HepG2 (cell line): Measurements from ENCODE around the gene DCDC2. TPM values are rescaled to one million over a fixed set of nuclear protein-coding genes. Genes with fewer than 3 reads are reported as not detected.

Experiments
- ARNTL ChIP-seq: sonication (generic); formaldehyde crosslinking; IDR thresholded peaks from 2 replicates; pipeline ENCODE4 v1.4.0; 2020; ENCODE audit warnings: mild to moderate bottlenecking, missing genetic modification reagents
- KDM4B ChIP-seq: sonication (generic); formaldehyde crosslinking; IDR thresholded peaks from 2 replicates; pipeline ENCODE4 v1.4.0; 2020; ENCODE audit warnings: missing genetic modification reagents
- RARG ChIP-seq: sonication (generic); formaldehyde crosslinking; IDR thresholded peaks from 2 replicates; pipeline ENCODE4 v1.4.0; 2020; ENCODE audit warnings: low read depth, mild to moderate bottlenecking, missing genetic modification reagents
- RNF2 ChIP-seq: fragments of 450-650 bp; conservative IDR thresholded peaks from 2 replicates; pipeline ENCODE4 v1.6.1; 2016; ENCODE audit warnings: low read depth
- SMAD9 ChIP-seq: sonication (generic); formaldehyde crosslinking; IDR thresholded peaks from 2 replicates; pipeline ENCODE4 v1.5.1; 2020; ENCODE audit warnings: mild to moderate bottlenecking, missing genetic modification reagents
- ZBTB3 ChIP-seq: sonication (generic); formaldehyde crosslinking; IDR thresholded peaks from 2 replicates; pipeline ENCODE4 v1.4.0; 2020; ENCODE audit warnings: low read depth, mild to moderate bottlenecking, moderate library complexity, missing genetic modification reagents, borderline replicate concordance
- ZNF124 ChIP-seq: sonication (generic); formaldehyde crosslinking; IDR thresholded peaks from 2 replicates; pipeline ENCODE4 v1.4.0; 2020; ENCODE audit warnings: missing genetic modification reagents
- ZNF17 ChIP-seq: sonication (generic); formaldehyde crosslinking; IDR thresholded peaks from 2 replicates; pipeline ENCODE4 v1.5.0; 2020; ENCODE audit warnings: mild to moderate bottlenecking, missing genetic modification reagents
- ZNF276 ChIP-seq: sonication (generic); formaldehyde crosslinking; IDR thresholded peaks from 2 replicates; pipeline ENCODE4 v1.4.0; 2020; ENCODE audit warnings: mild to moderate bottlenecking, low read depth, missing genetic modification reagents
- ZNF383 ChIP-seq: sonication (generic); formaldehyde crosslinking; IDR thresholded peaks from 2 replicates; pipeline ENCODE4 v1.4.0; 2020; ENCODE audit warnings: missing genetic modification reagents, mild to moderate bottlenecking, borderline replicate concordance
- ZNF558 ChIP-seq: sonication (generic); formaldehyde crosslinking; IDR thresholded peaks from 2 replicates; pipeline ENCODE4 v1.9.0; 2022; ENCODE audit warnings: mild to moderate bottlenecking, missing genetic modification reagents, borderline replicate concordance
- ZNF704 ChIP-seq: sonication (generic); formaldehyde crosslinking; IDR thresholded peaks from 2 replicates; pipeline ENCODE4 v1.8.1; 2023; ENCODE audit warnings: mild to moderate bottlenecking, inconsistent platforms, moderate library complexity, missing genetic modification reagents, borderline replicate concordance
- polyA plus RNA-seq, 8 experiments: library from polyadenylated mRNA; depleted of rRNA in 3 of 8; stranded (reverse) in 7 of 8; unstranded in 1 of 8; fragments of >200 nt; fragmentation: Illumina TruSeq in 4 of 8; extraction: Trizol in 4 of 8; gene quantifications; 2 replicates each; pipeline versions ENCODE4 v1.2.1 to v1.2.3, GENCODE V29; 2011 to 2016; ENCODE audit warnings: low read depth in 4 of 8, missing spikeins in 1 of 8, mixed read lengths in 1 of 8; ENCODE audit not compliant: insufficient read depth in 1 of 8
- total RNA-seq, 5 experiments: library from RNA; depleted of rRNA; stranded (reverse); fragments of >200 nt; fragmentation: Illumina TruSeq; extraction: Trizol; gene quantifications; 2 replicates each; pipeline ENCODE4 v1.2.3, GENCODE V29; 2016; ENCODE audit warnings: low read depth in 1 of 5
- TF ChIP-seq, protein P1 (sequence below): sonication (generic); formaldehyde crosslinking; IDR thresholded peaks from 2 replicates; pipeline ENCODE4 v1.8.1; 2023; ENCODE audit warnings: mild to moderate bottlenecking, moderate library complexity, missing genetic modification reagents
- TF ChIP-seq, protein P2 (sequence below): IDR thresholded peaks from 2 replicates; pipeline ENCODE4 v1.6.1; 2016; ENCODE audit warnings: control low read depth

Gene DCDC2
- total and polyA plus RNA-seq, 2 of the 13 experiments (the other 11 are each of a cell fraction or from before 2014, with no cell fraction given), result 9.0 to 36.2 TPM

GRCh38 chr6:24403501-24403824 is 45.6 kb upstream of the DCDC2 start (continued):
- TF ChIP-seq, protein P1, sequence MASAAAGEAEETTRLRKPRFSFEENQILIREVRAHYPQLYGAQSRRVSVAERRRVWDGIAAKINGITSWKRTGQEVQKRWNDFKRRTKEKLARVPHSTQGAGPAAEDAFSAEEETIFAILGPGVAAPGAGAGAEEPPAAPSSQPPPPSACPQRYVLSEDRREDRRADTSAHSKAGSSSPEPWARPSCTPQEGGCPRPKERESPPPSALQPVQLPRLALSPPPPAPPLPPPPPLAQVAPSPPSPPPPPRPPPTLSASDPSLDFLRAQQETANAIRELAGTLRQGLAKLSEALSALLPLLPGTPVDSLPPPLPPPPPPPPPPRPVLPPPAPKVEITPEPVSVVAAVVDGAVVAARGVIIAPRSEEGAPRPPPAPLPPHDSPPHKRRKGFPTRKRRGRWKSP (CRISPR knock-in tag), result peak; percentile 43; the same call in 1 of the 2 replicates
- TF ChIP-seq, protein P2, sequence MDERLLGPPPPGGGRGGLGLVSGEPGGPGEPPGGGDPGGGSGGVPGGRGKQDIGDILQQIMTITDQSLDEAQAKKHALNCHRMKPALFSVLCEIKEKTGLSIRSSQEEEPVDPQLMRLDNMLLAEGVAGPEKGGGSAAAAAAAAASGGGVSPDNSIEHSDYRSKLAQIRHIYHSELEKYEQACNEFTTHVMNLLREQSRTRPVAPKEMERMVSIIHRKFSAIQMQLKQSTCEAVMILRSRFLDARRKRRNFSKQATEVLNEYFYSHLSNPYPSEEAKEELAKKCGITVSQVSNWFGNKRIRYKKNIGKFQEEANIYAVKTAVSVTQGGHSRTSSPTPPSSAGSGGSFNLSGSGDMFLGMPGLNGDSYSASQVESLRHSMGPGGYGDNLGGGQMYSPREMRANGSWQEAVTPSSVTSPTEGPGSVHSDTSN, result no peak
- peak; percentile 78; the same call in 1 of the 2 replicates for TF ChIP-seq RARG
- TF ChIP-seq ZBTB3 (CRISPR knock-in tag), result 0 out of 2 replicates have a peak, but pooled peaks have one; percentile 5
- 0 out of 2 replicates have a peak, but pooled peaks have one; percentile 7 for TF ChIP-seq SMAD9 (CRISPR knock-in tag)
- 0 out of 2 replicates have a peak, but pooled peaks have one; percentile 4 for TF ChIP-seq KDM4B (CRISPR knock-in tag)
- no peak for TF ChIP-seq RNF2
- TF ChIP-seq ZNF704, result no peak
- TF ChIP-seq ZNF383 (CRISPR knock-in tag), result 0 out of 2 replicates have a peak, but pooled peaks have one; percentile 1
- TF ChIP-seq ARNTL (CRISPR knock-in tag), result peak; percentile 24; the same call in 1 of the 2 replicates
- no peak for TF ChIP-seq ZNF17 (CRISPR knock-in tag)
- 0 out of 2 replicates have a peak, but pooled peaks have one; percentile 4 for TF ChIP-seq ZNF558 (CRISPR knock-in tag)
- TF ChIP-seq ZNF276, result no peak
- peak; percentile 1; the same call in 1 of the 2 replicates for TF ChIP-seq ZNF124 (CRISPR knock-in tag)
